ENCODE measurements around the gene NDRG3. TPM values are rescaled to one million over a fixed set of nuclear protein-coding genes. Genes with fewer than 3 reads are reported as not detected.

The NDRG3 gene
- total and polyA plus RNA-seq, 10 of the 15 experiments (the other 5 are each of a cell fraction or from before 2014, with no cell fraction given) = 11.2 to 29.7 (median 14.9) TPM

DNA sequence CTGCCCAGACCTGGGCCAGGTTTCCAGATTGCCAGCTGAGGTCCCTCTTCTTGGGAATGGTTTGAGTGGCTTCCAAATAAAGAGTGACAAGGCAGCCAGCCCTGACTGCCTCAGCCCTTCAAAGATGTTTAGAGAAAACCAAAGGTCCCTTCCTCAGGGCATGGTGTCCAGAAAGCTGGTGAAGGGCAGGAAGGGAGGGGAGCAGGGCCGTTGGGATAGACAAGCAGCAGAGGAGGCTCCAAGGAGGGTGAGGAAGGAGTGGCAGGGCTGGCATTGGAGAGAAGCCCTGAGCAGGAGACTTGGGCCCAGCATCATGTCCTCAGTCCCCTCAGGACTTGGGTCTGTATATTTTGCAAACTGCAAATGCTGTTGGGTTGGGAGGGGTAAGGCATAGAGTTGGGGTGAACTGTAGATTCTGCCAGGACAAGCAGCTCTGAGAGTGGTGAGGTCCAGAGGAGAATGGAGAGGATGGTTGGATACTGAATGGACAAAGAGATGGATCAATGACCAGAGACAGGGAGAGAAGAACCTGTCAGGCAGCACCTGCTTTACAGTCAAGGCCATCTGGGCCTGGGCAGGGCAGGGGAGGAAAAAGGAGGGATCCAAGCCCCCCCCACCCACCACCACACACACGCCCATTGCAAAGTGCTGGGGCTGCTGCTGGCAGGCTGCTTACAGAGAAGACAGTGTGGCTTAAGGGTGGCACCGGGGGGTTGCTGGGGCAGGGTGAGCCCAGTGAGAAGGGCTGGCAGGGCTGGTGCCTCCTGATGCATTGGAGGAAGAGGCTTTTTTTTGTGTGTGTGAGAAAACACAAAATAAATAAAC, 33.2 kb upstream of the NDRG3 start:
- TF ChIP-seq GABPA (IDR thresholded peaks at IDR 0.05; ENCODE audit: low read depth) (no peak), HCFC1 (IDR thresholded peaks at IDR 0.05; ENCODE audit: low read length) (no peak), ZSCAN29 (IDR thresholded peaks at IDR 0.05) (no peak), ZNF274 (IDR thresholded peaks at IDR 0.05; ENCODE audit: insufficient read depth, insufficient read length) (no peak), SUZ12 (IDR thresholded peaks at IDR 0.05; ENCODE audit: unreplicated experiment) (no peak), NFIC (IDR thresholded peaks at IDR 0.05; ENCODE audit: low read depth, low read length) (no peak)
- TF ChIP-seq, protein P1, sequence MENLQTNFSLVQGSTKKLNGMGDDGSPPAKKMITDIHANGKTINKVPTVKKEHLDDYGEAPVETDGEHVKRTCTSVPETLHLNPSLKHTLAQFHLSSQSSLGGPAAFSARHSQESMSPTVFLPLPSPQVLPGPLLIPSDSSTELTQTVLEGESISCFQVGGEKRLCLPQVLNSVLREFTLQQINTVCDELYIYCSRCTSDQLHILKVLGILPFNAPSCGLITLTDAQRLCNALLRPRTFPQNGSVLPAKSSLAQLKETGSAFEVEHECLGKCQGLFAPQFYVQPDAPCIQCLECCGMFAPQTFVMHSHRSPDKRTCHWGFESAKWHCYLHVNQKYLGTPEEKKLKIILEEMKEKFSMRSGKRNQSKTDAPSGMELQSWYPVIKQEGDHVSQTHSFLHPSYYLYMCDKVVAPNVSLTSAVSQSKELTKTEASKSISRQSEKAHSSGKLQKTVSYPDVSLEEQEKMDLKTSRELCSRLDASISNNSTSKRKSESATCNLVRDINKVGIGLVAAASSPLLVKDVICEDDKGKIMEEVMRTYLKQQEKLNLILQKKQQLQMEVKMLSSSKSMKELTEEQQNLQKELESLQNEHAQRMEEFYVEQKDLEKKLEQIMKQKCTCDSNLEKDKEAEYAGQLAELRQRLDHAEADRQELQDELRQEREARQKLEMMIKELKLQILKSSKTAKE (IDR thresholded peaks at IDR 0.05; ENCODE audit: low read depth, poor library complexity, severe bottlenecking) = no peak
- CTCF ChIA-PET = no interaction called here
- no peak overlapping the region for H3K4me2 ChIP-seq (ENCODE audit: control insufficient read depth, insufficient read depth)

More for the DNA sequence above, 33.2 kb upstream of the NDRG3 start:
- Histone ChIP-seq H3K9me3 (replicated peaks; ENCODE audit: control insufficient read depth, insufficient read depth, low read length) (no peaks in the 10 kb centered on the region), H3K27ac (ENCODE audit: control insufficient read depth, insufficient read depth) (no peak overlapping the region), H2AFZ (ENCODE audit: control insufficient read depth, low read depth, low read length) (no peak overlapping the region), H3K4me1 (ENCODE audit: control insufficient read depth, insufficient read depth, low read length) (peaks cover 17% of the 10 kb centered on the region), H3K79me2 (ENCODE audit: control insufficient read depth, insufficient read depth, low read length) (no peaks in the 10 kb centered on the region), H3K27me3 (replicated peaks in 1 of 2; ENCODE audit: control insufficient read depth in 2 of 2, insufficient read depth in 2 of 2, low read length in 1 of 2) (no peaks in the 10 kb centered on the region), H4K20me1 (ENCODE audit: control insufficient read depth, insufficient read depth) (no peaks in the 10 kb centered on the region), H3K36me3 (ENCODE audit: control insufficient read depth in 2 of 2, insufficient read depth in 2 of 2, low read length in 1 of 2) (no peaks in the 10 kb centered on the region), H3K4me3 (no peak overlapping the region), H3K9ac (ENCODE audit: control insufficient read depth, insufficient read depth, low read length) (no peak overlapping the region)
- in situ Hi-C loops (cut with MboI) = no loop called here
- DNase-seq (ENCODE audit: low read depth, low spot score) (no peak), FAIRE-seq (no peak), ATAC-seq (no peak)
- RAD21 ChIA-PET (ENCODE audit: unreplicated experiment) = no interaction called here
- SMC1A ChIA-PET (ENCODE audit: uncharacterized antibody, unreplicated experiment) = no interaction called here
- WGBS (ENCODE audit: insufficient coverage, insufficient replicate concordance, low lambda C conversion rate, missing lambda C conversion rate) = 29% methylated on average over 3 of the region's 3 CpGs
- POLR2A ChIA-PET = no interaction called here
- intact Hi-C loops (cut with micrococcal nuclease; ENCODE audit: unreplicated experiment) = no loop called here
- no TSS peak for BruUV-seq (replicated peaks)
